Measurements from ENCODE around the gene UBXN6.
A peak's percentile ranks its signal among the peaks of the same experiment; 100 is the strongest.

The UBXN6 gene, protein sequence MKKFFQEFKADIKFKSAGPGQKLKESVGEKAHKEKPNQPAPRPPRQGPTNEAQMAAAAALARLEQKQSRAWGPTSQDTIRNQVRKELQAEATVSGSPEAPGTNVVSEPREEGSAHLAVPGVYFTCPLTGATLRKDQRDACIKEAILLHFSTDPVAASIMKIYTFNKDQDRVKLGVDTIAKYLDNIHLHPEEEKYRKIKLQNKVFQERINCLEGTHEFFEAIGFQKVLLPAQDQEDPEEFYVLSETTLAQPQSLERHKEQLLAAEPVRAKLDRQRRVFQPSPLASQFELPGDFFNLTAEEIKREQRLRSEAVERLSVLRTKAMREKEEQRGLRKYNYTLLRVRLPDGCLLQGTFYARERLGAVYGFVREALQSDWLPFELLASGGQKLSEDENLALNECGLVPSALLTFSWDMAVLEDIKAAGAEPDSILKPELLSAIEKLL

DNA sequence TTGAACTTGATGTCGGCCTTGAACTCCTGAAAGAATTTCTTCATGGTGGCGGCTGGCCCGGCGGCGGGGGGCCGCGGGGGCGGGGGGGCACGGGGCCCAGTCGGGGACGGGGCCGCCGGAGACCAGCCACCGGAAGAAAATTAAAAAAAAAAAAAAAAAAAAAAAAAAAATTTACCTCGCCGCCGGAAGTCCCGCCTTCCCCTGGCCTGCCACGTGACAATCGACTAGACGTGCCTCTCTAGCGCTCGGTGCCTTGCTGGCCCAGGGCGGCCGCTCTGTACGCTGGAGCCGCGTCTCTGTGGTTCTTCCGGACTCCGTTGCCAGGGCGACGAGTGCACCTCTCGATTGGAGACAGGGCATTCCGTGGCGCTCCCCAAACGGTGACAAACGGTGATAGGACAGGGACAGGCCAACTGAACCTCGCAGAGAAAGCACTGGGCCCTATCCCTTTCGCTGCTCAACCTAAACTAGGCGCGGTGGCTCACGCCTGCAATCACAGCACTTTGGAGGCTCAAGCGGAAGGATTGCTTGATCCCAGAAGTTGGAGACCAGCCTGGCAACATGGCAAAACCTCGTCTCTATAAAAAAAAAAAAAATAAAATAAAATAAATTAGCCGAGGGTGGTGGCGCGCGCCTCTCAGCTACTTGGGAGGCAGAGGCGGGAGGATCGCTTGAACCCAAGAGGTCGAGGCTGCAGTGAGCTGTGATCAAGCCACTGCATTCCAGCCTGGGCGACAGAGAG is at the start of gene UBXN6:
UBXN6 (minus strand) TSS at position 141 of the 742 bp plus-strand sequence; CDS start at position 44, 97 bp downstream.
- peak; percentile 40 to 99 (median 93) for DNase-seq

DNA sequence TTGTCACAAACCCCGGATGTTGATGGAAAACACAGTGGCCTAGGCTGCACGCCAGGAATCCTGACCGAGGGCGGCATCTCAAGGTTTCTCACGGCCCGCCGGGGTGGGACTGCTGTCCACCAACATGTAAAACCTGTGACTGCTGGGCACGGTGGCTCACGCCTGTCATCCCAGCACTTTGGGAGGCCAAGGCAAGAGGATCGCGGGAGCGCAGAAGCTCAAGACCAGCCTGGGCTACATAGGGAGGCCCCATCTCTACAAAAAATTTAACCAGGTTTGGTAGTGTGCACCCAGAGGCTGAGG is 49.5 kb upstream of the UBXN6 start:
- DNase-seq = no peak

DNA sequence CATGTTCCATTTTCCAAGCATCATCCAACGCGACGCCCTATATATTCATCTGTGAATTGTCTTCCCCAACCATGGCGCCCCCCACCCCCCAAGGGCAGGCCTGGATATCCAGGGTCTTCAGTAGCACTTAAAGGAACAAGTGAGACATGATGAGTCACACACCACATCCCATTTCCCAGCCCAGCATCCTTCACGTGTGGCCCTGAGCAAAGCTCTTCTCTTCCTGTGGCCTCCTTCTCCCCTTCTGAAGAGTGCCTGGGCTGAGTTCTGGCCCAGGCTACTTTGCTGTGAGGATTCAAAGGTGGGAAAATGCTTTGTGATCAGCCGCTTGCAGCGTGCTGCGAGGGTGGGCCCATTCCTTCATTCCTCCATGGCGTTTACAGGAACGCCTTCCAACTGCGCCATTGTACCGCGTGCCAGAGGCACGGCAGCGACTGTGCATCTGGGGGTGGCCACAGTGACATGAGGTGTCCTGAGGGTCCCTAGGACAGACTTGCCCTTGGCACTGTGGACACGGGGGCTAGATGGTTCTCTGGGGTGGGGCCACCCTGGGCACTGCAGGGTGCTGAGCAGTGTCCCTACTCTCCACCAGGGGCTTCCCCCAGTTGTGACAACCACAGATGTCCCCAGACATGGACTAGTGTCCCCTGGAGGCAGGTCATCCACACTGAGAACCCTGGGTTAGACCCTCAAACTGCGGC is 49.0 kb upstream of the UBXN6 start:
- no peak for DNase-seq

DNA sequence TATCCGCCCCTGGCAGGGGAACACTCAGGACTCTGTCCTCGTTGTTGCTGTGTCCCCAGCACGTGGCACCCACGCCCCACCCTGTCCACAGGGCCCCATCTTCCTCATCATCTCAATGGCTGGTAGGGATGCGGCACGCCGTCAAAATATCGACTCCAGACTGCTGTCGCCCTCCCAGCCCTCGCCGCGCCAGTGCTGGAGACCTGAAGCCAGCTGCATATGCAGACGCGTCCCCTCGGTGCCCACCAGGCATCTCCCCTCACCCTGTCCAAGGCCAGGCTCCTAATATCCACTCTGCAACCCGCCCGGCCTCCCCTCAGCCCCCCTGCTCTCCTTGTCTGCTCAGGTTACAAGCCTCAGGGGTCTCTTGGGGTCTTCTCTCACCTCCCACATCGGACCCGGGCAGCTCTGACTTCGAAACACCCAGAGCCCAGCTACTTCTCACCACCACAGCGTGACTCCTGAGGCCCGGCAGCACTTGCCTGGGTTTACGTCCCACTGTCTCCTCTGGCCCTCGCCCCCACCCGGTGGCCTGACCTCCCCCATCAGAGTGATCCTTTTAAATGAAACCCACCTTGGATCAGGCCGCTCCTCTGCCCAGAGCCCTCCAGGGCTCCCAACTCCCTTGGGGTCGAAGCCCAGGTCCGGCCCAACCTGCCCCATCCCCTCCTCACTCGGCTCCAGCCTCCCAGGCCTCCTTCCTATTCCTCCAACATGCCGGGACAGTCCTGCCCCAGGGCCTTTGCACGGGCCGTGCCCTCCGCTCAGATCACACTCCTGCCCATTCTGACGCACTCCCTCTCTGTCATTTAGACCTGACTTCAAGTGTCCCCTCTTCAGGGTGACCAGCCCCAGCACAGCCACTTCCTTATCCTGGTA is 48.2 kb upstream of the UBXN6 start:
- DNase-seq = no peak

DNA sequence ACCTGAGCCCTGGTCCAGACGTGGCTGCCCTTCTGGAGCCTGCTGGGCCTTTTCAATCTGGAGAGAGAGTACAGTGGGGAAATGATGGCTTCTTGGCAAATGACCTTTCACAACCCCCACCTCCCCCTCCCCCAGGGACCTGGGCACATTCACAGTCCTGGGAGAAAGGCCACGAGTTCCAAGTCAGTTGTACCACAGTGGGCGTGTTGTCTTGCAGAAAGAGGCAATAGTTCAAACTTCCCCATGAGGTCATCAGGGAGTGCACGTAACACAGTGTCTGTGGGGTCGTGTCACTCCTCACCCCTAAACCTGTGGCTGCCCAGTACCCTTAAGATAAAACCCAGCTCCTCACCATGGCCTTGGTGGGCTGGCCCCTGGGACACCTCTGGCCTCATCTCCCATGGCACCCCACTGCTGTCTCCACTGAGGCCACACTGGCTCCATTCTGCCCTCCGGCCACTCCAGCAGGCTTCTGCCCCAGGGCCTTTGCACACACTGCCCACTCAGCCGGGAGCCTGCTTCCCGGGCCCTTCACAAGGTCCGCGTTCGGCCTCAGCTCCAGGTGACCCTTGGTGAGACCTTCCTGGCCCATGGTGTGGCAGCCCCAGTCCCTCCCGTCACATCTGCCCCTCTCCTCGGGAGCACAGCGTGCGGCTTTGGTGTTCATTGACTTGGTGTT is 47.4 kb upstream of the UBXN6 start:
- no peak for DNase-seq

DNA sequence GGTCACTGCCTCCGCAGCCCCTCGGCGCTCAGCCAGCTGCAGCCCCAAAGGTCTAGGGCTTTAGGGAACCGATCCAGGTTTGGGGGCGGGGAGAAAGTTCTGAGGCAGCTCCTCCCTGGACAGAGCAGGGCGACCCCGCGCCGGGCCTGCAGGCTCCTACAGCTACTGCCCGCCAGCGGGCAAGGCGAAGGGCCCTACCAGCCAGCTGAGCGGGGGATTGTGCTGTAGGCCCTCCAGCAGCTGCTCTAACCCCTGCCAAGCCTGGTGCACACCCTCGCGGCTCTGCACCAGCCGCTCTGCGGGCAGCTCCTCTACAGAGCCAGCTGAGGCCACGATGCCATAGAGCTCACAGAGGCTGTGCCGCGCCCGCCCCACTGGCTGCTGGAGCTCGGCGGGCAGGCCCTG is 46.7 kb upstream of the UBXN6 start:
- peak in 35 of 56 donors; percentile 6 to 79 (median 38) for DNase-seq

DNA sequence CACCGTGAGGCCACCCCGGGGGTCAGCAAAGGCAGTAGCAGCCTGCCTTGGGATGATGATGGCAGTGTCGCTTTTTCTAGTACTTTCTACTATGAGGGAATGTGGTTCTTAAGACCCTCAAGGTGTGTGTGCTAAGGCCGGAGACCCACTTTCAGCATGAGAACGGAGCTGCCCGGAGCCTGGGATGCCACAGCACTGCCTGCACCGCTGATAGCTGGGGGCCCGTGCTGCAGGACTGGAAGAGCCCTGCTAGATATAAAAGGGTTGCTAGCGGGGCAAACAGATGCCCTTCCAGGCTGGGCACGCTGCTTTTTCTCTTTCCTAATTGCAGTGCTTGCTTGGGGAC is 46.2 kb upstream of the UBXN6 start:
- no peak for DNase-seq

DNA sequence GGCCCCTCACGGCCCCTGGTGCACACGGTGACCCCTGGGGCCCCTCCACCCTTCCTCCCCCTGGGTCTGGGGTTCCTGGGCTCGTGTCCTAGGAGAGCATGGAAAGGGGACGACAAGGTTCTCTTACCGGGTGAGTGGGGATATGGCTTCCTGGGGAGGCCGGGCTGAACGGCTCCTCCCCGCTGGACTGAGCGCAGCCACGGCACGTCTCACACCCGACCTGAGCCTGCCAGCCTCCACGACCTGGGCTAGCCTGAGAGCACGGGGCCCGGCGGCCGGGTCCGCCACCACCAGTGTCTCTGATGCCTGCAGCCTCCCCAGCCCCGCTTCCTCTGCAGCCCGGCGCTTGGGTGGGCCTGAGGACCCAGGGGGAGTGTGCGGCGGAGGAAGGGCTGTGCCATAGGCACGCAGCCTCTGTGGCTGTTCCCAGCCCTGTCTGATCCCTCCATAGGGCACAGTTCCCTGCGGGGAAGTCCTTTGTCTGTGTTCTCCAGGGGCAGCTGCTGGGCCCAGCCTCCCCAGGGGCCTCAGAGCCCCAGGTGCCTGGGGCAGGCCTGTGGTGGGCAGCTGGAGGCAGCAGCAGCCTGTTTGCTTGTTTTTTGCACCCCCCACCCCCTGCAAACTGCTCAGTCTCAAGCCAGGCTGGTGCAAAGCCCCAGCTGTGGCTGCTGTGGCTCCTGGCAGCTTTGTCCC is 45.7 kb upstream of the UBXN6 start:
- DNase-seq = no peak

DNA sequence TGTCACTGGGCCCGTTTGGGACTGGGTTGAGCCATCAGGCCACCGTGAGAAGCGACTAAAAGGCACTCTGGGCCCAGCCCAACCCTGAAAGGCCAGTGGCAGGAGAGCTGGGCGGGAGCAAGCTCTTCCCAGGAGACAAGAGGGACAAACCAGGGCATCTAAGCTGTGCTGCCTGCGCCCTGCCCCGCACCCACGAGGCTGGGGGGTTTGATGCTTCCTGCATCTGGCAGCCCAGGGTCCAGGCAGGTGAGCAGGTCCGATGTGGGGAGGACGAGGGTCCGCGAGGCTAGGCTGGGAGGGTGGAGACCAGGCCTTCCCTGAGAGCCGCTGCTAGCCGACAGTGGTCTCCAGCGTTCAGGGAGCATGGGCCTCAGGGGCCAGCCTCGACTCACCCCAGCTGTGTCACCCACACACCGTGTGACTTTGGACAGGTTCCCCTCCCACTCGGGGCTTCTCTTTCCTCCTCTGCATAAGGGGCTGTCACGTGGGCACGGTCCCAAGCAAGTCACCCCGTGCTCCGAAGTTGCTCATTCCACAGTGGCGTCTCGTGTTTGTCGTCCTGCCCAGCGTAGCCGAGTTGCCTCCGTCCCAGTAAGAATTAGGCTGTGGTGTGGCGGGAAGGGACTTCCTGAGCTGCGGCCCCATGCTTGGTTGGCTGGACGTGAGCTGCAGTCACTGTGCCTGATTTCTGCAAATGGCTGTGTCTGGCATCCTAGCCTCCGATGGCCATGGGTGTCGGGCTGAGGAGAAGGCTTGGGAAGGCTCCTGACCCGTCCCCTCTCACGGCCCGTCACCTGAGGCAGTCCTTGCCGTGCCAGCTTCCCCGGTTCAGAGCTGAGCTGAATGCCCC is 44.9 kb upstream of the UBXN6 start:
- DNase-seq = no peak

DNA sequence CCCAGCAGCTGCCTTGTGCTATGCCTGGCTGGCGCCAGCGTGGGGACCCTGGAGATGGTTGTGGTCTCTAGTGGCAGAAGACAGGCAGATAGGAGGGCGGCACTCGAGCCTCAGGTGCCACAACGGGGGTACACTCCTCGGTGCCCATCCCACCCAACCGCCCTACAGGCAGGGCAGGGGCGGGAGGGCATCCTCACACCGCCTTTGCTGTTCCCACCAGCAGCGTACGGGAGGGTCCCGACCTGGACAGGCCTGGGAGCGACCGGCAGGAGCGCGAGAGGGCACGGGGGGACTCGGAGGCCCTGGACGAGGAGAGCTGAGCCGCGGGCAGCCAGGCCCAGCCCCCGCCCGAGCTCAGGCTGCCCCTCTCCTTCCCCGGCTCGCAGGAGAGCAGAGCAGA is 44.1 kb upstream of the UBXN6 start:
- DNase-seq = no peak

DNA sequence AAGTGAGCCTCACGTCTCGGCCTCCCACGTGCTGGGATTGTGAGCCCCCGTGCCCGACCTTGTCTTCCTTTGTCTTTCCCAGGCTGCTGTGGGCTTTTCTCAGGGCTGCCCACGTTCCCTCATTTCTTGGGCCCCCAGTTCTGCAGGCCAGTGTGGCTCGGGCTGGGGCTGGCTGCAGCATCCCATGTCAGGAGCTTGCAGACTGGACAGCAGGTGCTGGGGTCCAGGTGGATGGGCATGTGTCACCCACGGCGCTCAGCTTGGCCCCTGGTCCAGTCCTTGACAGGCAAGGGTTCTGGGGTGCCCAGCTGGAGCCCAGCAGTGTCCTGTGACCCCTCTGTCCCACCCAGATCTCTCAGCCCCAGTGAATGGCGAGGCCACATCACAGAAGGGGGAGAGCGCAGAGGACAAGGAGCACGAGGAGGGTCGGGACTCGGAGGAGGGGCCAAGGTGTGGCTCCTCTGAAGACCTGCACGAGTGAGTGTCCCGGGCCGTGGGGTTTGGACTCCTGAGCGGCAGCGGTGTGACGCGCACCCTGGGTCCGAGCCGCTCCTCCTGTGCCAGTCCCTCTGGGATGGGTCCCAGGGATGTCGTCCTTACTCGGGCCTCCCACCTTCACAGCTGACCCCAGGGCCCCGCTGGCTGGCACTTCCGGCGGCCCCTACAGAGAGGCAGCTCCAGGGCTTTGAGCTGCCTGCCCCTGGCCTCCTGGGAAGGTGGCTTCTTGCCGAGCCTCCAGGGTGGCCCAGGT is 43.4 kb upstream of the UBXN6 start:
- no peak for DNase-seq

DNA sequence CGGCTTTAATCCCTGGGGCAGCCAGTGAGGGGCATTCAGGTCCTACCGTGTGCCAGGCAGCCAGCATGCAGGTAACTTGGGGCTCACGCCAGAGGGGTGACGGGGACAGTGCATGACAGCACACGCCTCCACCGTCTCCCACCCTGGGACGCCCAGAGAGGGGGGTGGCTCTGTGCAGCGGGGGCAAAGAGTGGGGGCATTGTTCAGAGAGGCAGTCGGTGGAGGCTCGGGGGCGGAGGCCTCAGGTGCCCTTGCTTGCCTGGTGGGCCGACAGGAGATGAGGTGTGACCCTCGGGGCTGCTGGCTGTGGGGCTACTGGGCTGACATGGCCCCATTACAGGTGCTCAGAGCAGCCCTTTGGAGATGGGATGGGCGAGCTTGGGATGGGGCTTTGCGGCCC is 42.3 kb upstream of the UBXN6 start:
- no peak for DNase-seq

DNA sequence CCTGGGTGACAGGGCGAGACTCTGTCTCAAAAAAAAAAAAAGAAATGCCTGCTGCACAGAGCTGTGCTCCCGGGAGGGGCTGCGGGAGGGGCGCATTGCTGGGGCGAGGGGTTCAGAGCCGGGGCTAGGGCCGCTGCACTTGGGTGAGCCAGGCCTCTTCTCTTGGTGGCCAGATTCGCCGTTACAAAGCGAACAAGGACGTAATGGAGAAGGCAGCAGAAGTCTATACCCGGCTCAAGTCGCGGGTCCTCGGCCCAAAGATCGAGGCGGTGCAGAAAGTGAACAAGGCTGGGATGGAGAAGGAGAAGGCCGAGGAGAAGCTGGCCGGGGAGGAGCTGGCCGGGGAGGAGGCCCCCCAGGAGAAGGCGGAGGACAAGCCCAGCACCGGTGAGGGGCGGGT is 41.7 kb upstream of the UBXN6 start:
- no peak for DNase-seq

DNA sequence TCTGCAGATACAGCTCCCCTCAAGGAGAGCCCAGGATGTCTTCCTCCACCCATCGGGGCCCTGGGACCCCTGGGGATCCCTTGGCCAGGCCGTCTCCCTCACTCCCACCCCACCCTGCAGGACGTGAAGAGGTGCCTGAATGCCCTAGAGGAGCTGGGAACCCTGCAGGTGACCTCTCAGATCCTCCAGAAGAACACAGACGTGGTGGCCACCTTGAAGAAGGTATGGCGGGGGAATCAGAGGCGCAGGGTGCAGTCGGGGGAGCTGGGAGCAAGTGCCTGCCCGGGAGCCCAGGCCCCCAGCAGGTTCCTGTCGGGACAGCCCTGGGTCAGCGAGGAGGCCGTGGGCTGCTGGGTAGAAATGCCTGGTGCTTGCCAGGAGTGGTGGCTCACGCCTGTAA is 41.1 kb upstream of the UBXN6 start:
- no peak for DNase-seq

DNA sequence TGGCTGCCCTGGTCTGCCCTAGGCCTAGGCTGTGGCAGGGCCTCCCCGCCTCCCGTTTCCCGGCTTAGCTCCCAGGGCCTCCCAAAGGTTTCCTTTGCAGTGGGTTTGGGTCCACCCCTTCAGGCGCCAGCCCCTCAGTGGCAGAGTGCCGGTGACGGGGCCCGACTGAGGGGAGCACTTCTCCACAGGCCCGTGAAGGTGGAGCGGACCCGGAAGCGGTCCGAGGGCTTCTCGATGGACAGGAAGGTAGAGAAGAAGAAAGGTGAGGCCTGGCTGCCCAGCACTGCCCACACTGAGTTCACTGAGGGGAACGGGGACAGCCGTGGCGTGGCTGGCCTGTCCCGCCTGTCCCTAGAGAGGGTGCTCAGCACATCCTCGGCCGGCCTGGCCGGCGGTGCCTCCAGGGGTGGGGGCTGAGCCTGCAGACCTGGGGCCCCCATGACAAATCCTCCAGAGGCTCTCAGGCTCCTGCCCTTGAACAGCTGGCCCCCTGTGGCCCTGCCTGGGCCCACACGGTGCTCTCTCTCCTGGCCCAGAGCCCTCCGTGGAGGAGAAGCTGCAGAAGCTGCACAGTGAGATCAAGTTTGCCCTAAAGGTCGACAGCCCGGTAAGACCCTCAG is 40.3 kb upstream of the UBXN6 start:
- no peak for DNase-seq

DNA sequence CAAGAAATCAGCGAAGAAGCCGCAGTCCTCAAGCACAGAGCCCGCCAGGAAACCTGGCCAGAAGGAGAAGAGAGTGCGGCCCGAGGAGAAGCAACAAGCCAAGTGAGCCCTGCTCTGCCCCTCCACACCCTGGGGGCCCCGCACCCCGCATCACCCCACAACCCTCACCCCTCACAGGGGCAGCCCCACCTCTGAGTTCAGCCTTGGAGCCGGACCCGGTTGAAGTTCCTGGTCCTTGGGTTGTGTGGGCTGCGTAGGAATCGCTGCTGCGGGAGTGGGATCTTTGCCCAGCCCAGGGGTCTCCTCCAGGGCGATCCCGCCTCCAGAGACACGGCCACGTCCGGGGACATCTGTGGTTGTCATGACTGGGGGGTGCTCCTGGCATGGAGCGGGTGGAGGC is 38.7 kb upstream of the UBXN6 start:
- DNase-seq = no peak

DNA sequence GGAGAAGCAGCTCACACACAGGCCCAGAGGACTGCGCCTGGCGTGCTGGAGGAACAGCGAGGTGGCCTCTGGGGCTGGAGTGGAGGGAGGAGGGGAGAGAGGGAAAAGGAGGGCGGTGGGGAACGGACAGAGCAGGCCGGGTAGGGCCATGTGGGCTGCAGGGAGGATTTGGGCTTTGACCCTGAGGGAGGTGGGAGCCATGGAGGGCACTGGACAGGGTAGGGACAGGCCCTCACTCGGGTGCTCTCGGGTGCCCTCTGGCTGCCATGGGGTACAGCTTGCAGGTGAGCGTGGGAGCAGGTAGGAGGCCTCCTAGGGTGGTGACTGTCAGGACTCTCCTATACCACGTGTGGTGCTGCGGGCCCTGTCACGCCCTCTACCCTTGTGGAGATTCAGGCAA is 37.9 kb upstream of the UBXN6 start:
- no peak for DNase-seq

DNA sequence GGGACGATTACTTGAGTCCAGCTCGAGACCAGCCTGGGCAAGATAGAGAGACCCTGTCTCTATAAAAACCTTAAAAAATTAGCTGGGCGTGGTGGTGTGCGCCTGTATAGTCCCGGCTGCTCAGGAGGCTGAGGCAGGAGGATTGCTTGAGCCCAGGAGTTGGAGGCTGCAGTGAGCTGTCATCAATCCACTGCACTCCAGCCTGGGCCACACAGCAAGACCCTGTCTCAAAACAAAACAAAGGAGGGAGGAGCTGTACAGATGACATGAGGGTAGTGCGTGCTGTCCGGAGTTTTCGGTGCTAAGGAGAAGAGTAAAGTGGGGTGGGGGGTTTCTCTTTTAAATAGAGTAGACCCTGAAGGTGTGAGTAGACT is 37.1 kb upstream of the UBXN6 start:
- no peak for DNase-seq

All from amygdala (tissue), 56 donors.